NCI-H446 (cell line): ENCODE data around the gene ATP6V1C2.

Experiments
- DNase-seq, 2 experiments: peaks; one replicate each; lab custom pipeline; 2025; lab: John Stamatoyannopoulos, UW

The ATP6V1C2 gene, protein sequence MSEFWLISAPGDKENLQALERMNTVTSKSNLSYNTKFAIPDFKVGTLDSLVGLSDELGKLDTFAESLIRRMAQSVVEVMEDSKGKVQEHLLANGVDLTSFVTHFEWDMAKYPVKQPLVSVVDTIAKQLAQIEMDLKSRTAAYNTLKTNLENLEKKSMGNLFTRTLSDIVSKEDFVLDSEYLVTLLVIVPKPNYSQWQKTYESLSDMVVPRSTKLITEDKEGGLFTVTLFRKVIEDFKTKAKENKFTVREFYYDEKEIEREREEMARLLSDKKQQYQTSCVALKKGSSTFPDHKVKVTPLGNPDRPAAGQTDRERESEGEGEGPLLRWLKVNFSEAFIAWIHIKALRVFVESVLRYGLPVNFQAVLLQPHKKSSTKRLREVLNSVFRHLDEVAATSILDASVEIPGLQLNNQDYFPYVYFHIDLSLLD

DNA sequence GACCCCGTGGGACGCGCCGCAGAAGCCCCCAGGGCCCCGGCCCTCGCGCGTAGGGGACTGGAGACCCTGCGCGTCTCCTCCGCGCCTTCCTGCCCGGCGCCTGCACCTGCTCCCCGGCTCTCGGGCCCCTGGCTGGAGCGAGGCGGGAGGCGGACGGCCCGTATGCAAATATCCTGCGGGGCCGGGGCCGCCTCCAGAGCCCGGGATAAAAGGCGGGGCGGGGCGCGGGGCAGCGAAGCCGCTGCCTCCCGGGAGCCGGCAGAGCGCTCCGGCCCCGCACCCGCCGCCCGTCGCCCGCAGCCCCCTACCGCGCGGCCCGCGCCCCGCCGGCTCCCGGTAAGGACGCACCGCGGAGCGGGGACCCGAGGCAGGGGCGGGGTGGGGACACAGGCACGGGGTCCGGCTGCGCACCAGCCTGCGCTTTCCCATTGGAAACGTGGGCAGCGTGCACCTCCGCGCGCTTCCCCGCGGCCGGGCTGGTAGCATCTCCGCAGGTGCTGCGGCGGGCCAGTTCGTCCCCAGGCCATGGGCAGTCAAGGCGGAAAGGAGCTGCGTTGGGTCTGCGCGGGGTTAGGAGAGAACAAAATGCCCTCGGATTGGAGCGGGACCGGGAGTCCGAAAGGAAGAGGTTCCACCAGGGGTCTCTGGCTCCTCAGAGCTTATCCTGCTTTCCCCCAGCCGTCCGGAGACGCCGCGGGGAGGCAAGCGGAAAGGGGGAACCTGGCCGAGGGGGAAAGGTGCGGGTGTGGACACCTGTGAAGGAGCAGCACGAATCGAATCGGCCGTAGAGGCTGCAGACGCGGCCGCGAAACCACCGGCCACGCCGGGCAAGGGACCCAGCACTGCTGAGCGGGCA is at the start of gene ATP6V1C2:
ATP6V1C2 (plus strand) TSS at position 235 of the 856 bp plus-strand sequence. CDS start 1,220 bp downstream, outside the sequence.
- DNase-seq, result no peak

DNA sequence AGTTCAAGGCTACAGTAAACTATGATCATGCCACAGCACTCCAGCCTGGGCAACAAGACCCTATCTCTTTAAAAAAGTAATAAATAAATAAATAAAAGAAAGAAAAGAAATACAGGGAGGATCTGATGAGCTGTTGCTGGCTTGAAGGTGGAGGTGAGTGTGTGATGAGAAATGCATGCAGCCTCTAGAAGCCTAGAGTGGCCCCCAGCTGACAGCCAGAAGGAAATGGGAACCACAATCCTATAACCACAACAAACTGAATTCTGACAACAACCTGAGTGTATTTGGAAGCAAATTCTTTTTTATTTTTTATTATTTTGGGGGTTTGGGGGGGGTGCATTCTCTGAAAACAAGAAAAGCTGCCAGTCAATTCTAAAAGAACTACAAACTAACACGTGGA is 46.3 kb upstream of the ATP6V1C2 start:
- DNase-seq, result no peak

DNA sequence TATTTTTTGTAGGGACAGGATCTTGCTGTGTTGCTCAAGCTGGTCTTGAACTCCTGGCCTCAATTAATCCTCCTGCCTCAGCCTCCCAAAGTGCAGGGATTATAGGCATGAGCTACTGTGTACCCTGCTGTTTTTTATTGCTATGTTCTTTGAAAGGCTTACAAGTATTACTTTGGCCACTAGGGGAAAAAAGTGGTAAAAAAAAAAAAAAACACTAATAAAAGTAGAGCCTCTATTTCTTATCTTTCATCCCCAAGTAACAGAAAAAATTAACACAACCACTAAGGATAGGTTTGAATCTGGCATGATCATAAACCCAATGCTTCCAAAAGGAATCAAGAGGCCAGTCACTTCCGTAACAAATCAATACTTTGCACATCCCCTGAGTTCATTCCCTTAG is 43.2 kb upstream of the ATP6V1C2 start:
- no peak for DNase-seq

DNA sequence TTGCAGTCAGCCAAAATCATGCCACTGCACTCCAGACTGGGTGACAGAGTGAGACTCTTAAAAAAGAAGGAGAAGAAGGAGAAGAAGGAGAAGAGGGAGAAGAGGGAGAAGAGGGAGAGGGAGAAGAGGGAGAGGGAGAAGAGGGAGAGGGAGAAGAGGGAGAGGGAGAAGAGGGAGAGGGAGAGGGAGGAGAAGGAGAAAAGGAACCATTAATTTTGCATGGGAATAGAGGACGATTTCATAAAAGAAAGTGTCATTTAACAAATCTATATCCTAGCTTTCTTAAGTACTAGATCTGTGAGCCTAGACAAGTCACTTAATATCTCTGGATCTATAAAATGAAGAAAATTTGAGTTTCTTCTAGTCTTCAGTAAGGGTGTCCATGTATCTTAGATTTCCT is 41.2 kb upstream of the ATP6V1C2 start:
- no peak for DNase-seq

DNA sequence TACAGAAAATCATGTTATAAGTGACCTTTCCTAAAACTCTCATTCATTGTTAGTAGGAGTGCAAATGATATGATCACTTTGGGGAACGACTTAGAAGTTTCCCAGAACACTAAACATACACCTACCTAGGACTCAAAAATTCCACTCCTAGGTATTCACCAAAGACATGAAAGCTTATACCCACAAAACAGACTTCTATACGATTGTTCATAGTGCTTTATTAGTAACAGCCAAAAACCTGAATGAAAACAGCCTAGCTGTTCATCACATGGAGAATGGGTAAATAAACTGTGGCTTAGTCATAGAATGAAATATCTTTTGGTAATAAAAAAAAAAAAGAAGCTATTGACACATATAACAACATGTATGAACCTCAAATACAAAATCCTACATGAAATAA is 40.5 kb upstream of the ATP6V1C2 start:
- no peak for DNase-seq

DNA sequence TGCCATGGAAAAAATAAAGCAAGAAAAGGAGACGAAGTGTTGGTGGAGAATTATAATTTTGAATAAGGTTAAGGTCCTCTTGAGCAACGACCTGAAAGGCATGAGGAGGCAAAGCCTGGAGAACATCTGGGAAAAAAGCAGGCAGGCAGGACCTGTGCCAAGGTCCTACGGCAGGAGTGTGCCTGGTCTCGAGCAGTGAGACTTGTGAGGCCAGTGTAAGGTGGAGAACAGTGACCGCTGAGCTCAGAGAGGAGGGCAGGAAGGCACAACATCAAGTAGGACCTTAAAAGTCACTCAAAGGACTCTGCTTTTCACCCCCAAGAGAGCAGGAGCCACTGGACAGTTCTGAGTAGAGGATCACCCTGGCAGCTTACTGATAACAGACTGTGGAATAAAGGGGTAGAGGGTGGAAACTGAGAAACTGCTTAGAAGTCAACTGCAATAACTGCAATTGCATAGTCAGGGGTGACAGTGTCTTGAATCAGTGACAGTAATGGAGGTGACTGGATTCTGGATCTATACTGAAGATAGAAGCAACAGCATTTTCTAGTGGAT is 35.2 kb upstream of the ATP6V1C2 start:
- no peak for DNase-seq

DNA sequence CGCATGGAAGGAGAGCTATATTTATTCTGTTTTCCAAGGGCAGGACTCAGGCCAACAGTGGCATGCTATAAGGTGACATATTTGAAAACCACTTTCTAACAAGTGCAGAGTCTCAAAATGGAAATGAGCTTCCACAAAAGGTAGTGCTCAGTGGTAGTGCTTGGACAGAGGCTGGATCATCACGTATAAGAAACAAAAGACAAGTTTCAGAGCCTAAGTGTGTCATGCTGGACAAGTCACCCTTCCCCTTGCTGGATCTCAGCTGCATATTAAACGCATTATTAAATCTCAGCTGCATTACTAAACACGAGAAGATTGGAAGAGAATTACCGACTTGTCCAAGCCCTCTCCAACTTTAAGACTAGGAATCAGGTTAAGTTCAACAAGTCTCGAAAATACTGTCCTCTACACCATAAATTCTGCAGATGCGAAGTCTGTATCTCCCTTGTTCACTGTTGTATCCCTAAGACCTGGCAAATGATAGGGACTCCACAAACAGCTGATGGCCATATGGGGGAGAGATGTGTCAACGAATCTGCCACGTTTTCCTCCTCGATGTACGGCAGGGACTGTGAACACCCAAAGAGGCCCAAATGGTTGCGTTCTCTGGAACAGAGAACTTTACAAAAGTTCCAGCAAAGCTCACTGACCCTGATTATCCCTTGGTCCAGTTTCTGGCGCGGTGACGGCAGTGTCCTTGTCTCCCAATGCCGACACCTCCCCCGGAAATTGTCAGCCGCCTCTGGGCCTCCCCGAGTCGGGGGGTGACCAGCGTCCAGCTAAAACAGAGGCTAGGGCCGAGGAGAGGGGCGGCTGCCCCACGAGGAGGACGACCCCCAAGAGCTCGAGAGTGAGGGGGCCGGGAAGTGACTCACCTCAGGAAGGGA is 32.3 kb upstream of the ATP6V1C2 start:
- DNase-seq, result no peak

DNA sequence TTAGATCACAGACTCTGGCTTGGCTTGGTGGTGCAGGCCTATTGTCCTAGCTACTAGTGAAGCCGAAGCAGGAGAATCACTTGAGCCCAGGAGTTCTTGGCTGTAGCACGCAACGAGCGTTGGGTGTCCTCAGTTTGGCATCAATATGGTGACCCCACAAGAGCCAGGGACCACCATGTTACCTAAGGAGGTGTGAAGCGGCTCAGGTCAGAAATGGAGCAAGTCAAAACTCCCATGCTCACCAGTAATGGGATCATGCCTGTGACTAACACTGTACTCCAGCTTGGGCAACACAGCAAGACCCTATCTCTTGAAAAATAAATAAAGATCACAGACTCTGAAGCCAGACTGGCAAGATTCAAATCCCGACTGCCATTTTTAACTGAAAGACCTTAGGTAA is 29.9 kb upstream of the ATP6V1C2 start:
- DNase-seq, result no peak

DNA sequence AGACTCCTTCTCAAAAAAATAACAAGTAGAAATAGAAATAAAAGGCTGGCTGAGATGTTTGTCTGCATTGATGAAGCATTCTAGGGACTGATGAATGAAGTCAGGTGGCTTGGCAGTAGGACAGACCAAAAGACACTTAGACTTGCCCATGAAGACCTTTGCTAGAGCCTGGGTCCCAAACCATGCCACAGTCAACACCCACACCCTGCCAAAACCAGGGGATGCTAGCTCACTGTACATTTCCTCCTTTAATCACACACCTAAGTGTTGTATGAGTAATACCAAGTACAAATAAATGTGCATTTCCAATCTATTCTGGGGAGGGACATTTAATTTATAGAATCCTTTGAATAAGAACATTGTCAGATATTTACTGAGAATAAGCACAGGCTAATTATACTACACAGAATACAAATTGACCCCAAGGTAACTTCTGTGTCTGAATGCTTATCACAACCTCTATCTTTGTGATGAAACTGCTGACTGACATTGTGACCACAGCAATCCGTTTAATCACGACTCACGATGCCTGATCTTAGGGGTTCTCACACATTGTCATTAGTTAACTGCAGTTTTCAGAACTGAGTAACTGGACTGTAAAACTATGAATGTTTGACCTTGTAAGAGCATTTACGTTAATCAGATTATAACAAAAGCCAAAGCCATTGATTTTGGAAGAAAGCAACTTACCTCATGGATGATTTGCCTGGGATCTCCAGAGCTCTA is 21.2 kb upstream of the ATP6V1C2 start:
- DNase-seq, result no peak

DNA sequence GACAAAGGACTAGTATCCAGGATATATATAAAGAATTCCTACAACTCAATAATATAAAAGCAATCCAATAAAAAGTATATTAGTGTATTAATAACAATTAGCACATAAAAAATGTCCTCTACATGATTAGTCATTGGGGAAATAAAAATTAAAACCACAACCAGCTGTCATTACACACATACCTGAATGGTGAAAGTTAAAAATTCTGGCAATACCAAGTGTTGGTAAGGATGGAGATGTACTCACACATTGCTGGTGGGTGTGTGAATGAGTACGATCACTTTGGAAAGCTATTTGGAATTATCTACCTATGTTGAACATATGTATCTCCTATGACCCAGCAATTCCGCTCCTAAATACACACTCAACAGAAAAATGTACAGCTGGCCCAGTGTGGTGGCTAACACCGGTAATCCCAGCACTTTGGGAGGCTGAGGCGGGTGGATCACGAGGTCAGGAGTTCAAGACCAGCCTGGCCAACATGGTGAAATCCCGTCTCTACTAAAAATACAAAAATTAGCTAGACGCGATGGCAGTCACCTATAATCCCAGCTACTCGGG is 17.3 kb upstream of the ATP6V1C2 start:
- DNase-seq, result no peak

DNA sequence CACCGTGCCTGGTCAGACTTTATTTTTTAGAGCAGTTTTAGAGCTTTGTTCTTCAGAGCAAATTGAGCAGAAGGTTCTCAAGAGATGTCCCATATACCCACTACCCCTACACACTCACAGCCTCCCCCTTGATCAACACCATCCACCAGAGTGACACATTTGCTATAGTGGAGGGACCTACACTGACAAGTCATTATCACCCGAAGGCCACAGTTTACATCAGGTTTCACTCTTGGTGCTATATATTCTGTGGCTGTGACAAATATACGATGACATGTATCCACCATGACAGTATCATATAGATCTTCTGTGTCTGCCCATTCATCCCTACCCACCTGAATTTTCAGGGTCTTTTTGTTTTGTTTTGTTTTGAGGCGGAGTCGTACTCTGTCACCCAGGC is 15.4 kb upstream of the ATP6V1C2 start:
- DNase-seq, result no peak

DNA sequence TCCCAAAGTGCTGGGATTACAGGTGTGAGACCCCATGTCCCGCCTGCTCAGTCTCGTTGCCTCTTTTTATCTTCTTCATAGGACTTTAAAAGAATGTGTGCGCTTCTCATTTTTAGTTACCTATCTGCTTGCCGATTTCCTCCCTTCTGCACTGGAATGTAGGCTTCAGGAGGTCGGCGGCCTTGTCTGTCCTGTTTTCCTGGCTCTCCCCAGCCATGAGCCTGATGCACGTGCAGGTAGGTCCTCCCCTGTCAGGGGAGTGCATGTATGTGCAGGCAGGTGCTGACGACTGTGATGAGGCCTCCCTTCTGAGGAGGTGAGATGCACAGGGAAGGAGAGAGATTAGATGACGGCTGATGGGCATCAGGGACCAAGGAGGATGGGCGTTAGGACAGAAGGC is 13.6 kb upstream of the ATP6V1C2 start:
- no peak for DNase-seq

DNA sequence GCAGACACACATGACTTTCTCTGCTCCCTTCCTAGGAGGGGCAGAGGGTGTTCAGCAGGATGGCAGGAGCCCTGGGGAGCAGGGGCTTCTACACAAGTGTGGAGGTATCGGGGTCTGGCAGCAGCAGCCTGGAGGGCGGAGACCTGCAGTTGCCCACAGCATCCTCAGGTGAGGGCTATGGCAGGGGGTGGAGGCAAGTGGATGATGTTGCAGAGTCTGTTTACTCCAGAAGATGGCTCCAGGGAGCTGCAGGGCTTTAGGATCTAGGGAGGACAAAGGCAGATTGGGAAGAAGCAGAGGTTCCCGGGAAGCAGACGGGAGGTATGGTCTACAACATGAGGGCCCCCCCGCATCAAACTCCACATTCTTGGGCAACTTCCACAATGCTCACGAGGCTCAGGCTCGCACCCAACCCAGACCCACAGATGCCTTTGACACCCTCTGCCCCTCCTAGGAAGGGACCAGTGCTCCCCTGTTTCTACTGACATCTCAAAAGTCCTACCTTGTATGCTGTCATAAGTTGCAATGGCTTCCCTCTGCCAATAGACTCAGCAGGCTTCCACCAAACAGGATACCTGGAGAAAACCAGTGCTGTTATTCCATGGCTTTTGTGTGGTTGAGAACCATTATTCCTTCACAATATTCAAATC is 12.0 kb upstream of the ATP6V1C2 start:
- DNase-seq, result no peak

DNA sequence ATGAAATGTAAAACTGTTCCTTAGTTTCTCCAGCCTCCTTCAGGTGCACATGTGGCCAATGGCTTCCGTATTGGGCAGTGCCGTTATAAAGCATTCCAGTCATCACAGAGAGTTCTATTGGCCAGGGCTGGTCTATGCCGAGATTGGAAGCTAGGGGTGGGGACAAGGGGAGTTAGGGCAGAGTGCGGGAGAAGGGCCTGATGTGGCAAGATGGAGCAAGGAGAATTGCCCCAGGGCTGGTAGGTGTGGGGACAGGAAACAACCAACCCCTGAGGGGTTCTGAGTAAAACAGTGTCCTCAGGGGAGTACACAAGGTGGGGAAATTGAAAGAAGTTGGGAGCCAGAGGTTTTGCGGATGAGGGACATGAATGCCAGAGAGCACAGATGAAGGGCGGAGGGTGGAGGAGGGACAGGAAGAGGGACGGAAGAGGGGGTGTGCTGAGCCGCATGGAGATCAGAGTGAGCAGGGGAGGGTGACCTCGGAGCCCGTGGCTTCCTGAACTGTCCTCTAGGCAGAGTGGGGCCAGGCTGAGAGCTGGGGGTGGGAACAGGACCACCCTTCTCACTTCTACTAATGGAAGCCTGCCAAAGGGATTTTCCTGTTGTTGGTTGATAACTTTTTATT is 9.1 kb upstream of the ATP6V1C2 start:
- no peak for DNase-seq

DNA sequence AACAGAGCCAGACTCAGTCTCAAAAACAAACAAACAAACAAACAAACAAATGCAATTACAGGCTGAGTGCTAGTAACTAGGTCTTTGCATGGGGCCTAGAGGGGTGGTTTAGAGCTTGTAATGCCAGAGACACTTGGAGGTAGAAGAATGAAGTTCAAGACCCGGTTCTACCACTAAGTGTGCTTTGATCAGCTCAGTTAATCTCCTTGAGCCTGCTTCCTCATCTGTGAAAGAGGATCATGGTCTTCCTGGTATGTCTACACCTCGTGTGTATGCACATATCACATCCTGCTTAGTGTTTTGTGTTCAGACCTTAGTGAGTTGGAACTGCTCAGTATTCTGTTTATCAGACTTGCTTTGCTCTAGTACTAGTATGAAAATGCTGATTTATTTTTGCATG is 4.8 kb upstream of the ATP6V1C2 start:
- no peak for DNase-seq

DNA sequence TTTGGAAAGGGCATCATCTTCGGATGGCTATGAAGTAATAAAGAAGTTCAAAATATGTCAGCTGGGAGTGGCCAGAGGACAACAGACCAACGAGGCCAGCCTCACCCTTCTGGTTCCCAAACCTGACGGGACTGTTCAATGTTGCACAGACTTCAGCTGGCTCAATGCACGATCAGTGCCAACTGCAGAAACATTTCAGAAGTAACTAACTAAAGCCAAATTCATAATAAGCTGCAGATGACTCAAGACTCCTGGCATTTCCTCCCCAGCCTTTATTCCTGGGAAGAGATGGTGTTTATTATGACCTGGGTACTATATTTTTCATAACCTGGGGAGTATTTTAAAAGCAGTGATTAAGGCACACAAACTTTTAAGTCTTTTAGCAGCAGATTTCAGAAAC is 3.8 kb upstream of the ATP6V1C2 start:
- no peak for DNase-seq

DNA sequence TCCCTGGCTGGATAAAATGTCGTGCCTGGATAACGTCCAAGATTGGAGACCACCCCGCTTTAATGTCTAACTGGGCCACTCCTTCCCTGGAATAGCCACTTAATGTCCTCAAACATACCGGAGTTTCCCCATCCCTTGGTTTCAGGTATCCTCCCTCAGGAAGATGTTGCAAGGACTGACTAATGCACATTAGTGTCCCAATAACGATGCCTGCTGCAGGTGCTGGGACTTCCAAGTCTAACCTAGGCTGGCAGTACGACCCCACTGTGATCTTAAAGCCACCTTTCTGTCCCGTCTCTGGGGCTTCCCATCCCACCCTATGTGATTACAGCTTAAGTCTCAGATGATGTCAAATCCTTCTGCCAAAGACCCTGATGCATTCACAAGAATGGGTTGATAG is 1.1 kb upstream of the ATP6V1C2 start:
- DNase-seq, result no peak

DNA sequence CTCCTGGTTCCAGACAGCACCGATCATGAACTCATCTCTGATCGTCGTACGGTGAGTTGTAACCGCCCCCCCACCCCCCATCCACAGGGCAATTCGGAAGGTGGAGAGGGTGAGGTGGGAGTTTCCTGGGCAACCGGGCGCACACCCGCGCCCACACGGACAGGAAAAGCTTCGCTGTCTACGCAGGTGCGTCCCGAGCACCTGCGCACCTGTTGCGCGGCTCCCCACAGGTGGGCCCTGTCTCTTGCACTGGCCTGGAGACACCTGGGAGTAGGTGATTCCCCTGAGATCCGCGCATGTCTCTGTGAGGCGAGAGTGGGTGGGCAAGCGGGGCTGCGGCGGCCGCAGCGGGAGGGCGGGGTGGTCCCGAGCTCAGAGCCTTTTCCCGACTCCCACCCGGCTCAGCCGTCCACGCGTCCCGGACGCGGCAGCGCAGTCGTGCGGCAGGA is 459 bp upstream of the ATP6V1C2 start:
- no peak for DNase-seq

DNA sequence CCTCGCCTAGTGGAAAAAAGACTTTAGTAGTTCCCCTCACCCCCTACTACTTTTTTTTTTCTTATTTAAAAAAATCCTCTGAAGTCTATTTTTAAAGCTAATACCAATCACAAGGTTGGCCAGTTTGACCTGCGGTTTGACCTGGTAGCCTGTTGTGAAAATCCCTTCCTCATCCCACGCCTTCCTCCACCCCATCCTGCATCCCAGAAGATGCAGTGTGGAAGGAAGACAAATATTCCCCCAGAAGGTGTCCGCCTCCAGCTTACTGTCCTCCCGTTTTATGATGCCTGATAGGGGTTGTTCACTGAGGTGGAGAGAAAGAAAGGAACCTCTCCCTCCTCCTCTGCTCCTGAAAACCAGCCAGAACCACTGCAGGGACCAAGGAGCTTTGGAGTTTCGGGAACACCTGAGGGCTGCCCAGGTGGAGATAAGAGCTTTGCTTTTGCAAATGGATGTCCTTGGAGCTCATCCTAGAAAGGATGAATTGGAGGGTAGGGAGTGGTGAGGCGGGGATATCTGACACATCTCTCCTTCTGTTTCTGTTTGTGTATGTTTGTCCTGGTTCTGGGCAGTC is 909 bp downstream of the ATP6V1C2 start:
- DNase-seq, result no peak
